HCT116 (cell line): ENCODE measurements around the gene SEMA5A. TPM values are rescaled to one million over a fixed set of nuclear protein-coding genes. Genes with fewer than 3 reads are reported as not detected.
"Not testable (repeated sequence)": the region's sequence is repeated elsewhere in the genome, so short reads cannot be mapped to it uniquely, and the experiment has no call there.

Experiments
- ATAC-seq: fragments of 200-7000 bp; cut with Tn5 transposase; 2 replicates; pipeline ENCODE4 v1.9.1; 2020; ENCODE audit warnings: mild to moderate bottlenecking, moderate library complexity
- BruUV-seq: library from RNA; stranded (reverse); fragments of 400-500 nt; replicated peaks from 2 replicates; lab custom pipeline; 2021; lab: Mats Ljungman, UMichigan
- CTCF ChIA-PET: fragments of 300-600 bp; sonication (Branson Sonifier 250); formaldehyde crosslinking; loops from one replicate; lab custom pipeline; 2021; ENCODE audit warnings: antibody characterized with exemption; lab: Charles Lee
- POLR2A ChIA-PET: fragments of 300-600, 350-600 bp; sonication (Branson Sonifier 250); formaldehyde crosslinking; loops from one replicate; lab custom pipeline; 2021; ENCODE audit warnings: antibody characterized with exemption; lab: Charles Lee
- RAD21 ChIA-PET, 2 experiments: fragments of 300-600 bp; sonication (Branson Sonifier 250); formaldehyde crosslinking; loops; one replicate each; lab custom pipeline; 2023; ENCODE audit warnings: low total read pairs in 2 of 2; ENCODE audit not compliant: uncharacterized antibody in 2 of 2, unreplicated experiment in 2 of 2, low non-redundant PET in 1 of 2; lab: Charles Lee
- DNase-seq: peaks from one replicate; pipeline ENCODE4 v3.0.0-alpha.2; 2010; ENCODE audit warnings: low read depth, low spot score
- H2AFZ ChIP-seq: fragments of 200-600 bp; shearing (Covaris generic), sonication (generic); 2 replicates; pipeline ENCODE4 v1.6.1; 2017; ENCODE audit warnings: low read depth, mixed run types, mixed read lengths, antibody characterized with exemption, low read length; ENCODE audit not compliant: poor library complexity, severe bottlenecking
- H3K27ac ChIP-seq: 2 replicates; pipeline ENCODE4 v1.5.1; 2012; ENCODE audit warnings: low read depth, low read length
- H3K27me3 ChIP-seq: fragments of 200-600 bp; sonication (generic); 2 replicates; pipeline ENCODE4 v1.6.1; 2016; ENCODE audit warnings: mixed run types, low read length, mixed read lengths; ENCODE audit not compliant: insufficient read depth
- H3K36me3 ChIP-seq, 2 experiments: fragments of 200-500 bp in 1 of 2; fragments of 200-600 bp in 1 of 2; sonication (Bioruptor generic) in 1 of 2; sonication (generic) in 1 of 2; 2 replicates each; pipeline versions ENCODE4 v1.5.1 to v1.6.1; 2014 to 2016; ENCODE audit warnings: low read length in 2 of 2, inconsistent platforms in 1 of 2, mixed read lengths in 1 of 2, mixed run types in 1 of 2; ENCODE audit not compliant: insufficient read depth in 2 of 2, control insufficient read depth in 1 of 2
- H3K4me1 ChIP-seq, 2 experiments: fragments of 200-600 bp in 1 of 2; sonication (generic) in 1 of 2; 2 replicates each; pipeline versions ENCODE4 v1.5.1 to v1.6.1; 2012 to 2017; ENCODE audit warnings: low read length in 2 of 2, inconsistent platforms in 1 of 2, mild to moderate bottlenecking in 1 of 2, mixed read lengths in 1 of 2, mixed run types in 1 of 2, moderate library complexity in 1 of 2; ENCODE audit not compliant: insufficient read depth in 2 of 2, control insufficient read depth in 1 of 2
- H3K4me2 ChIP-seq: fragments of 200-600 bp; sonication (generic); 2 replicates; pipeline ENCODE4 v1.6.1; 2017; ENCODE audit warnings: mixed run types, low read length, mixed read lengths
- H3K4me3 ChIP-seq, 2 experiments: fragments of 200-600 bp in 1 of 2; sonication (generic) in 1 of 2; replicated peaks in 1 of 2; 2 replicates each; pipeline ENCODE4 v1.5.1; 2011 to 2016; ENCODE audit warnings: low read length in 2 of 2, control low read depth in 1 of 2, low read depth in 1 of 2, mild to moderate bottlenecking in 1 of 2, mixed read lengths in 1 of 2, mixed run types in 1 of 2
- H3K79me2 ChIP-seq: fragments of 200-600 bp; sonication (generic); 2 replicates; pipeline ENCODE4 v1.6.1; 2017; ENCODE audit warnings: mild to moderate bottlenecking, mixed run types, low read length, moderate library complexity, mixed read lengths; ENCODE audit not compliant: insufficient read depth
- H3K9ac ChIP-seq: fragments of 200-600 bp; sonication (generic); 2 replicates; pipeline ENCODE4 v1.6.1; 2016; ENCODE audit warnings: low read length, mixed read lengths
- H3K9me2 ChIP-seq: fragments of 200-600 bp; sonication (generic), shearing (Covaris generic); 2 replicates; pipeline ENCODE4 v1.6.1; 2017; ENCODE audit warnings: mixed run types, mild to moderate bottlenecking, moderate library complexity; ENCODE audit not compliant: insufficient read depth
- H3K9me3 ChIP-seq, 2 experiments: fragments of 200-500 bp in 1 of 2; fragments of 200-600 bp in 1 of 2; sonication (Bioruptor generic) in 1 of 2; sonication (generic) in 1 of 2; 2 replicates each; pipeline ENCODE4 v1.6.1; 2014 to 2017; ENCODE audit warnings: low read length in 2 of 2, mixed read lengths in 2 of 2, inconsistent platforms in 1 of 2, low read depth in 1 of 2, mild to moderate bottlenecking in 1 of 2, mixed run types in 1 of 2, moderate library complexity in 1 of 2; ENCODE audit not compliant: control insufficient read depth in 1 of 2, insufficient read depth in 1 of 2
- H4K20me1 ChIP-seq: fragments of 200-600 bp; sonication (generic), shearing (Covaris generic); 2 replicates; pipeline ENCODE4 v1.6.1; 2017; ENCODE audit warnings: mixed run types, mild to moderate bottlenecking, moderate library complexity; ENCODE audit not compliant: insufficient read depth
- ATF3 ChIP-seq: IDR thresholded peaks from 2 replicates; pipeline ENCODE4 v1.6.1; 2012
- CEBPB ChIP-seq: IDR thresholded peaks from 2 replicates; pipeline ENCODE4 v1.6.1; 2012; ENCODE audit warnings: low read depth
- EGR1 ChIP-seq: IDR thresholded peaks from 2 replicates; pipeline ENCODE4 v1.6.1; 2012; ENCODE audit warnings: low read depth
- ELF1 ChIP-seq: IDR thresholded peaks from 2 replicates; pipeline ENCODE4 v1.6.1; 2012; ENCODE audit warnings: low read depth, borderline replicate concordance
- EZH2 ChIP-seq: fragments of 200-600 bp; sonication (generic); IDR thresholded peaks from 2 replicates; pipeline ENCODE4 v1.6.1; 2017; ENCODE audit warnings: antibody characterized with exemption, mixed run types
- EZH2phosphoT487 ChIP-seq: fragments of 200-600 bp; IDR thresholded peaks from 2 replicates; pipeline ENCODE4 v1.6.1; 2018; ENCODE audit warnings: antibody characterized with exemption, borderline replicate concordance
- FOSL1 ChIP-seq: IDR thresholded peaks from 2 replicates; pipeline ENCODE4 v1.6.1; 2012; ENCODE audit warnings: low read depth
- JUND ChIP-seq: IDR thresholded peaks from 2 replicates; pipeline ENCODE4 v1.6.1; 2012
- MAX ChIP-seq: IDR thresholded peaks from 2 replicates; pipeline ENCODE4 v1.6.1; 2012
- POLR2A ChIP-seq: IDR thresholded peaks from 2 replicates; pipeline ENCODE4 v1.7.0; 2011; ENCODE audit warnings: borderline replicate concordance; ENCODE audit not compliant: insufficient read depth, insufficient read length; ENCODE audit errors: extremely low read depth
- POLR2AphosphoS5 ChIP-seq: IDR thresholded peaks from 2 replicates; pipeline ENCODE4 v1.6.1; 2011; ENCODE audit warnings: mild to moderate bottlenecking, low read depth, low read length, moderate library complexity
- RAD21 ChIP-seq: IDR thresholded peaks from 2 replicates; pipeline ENCODE4 v1.6.1; 2012; ENCODE audit warnings: low read depth, mild to moderate bottlenecking
- REST ChIP-seq: IDR thresholded peaks from 2 replicates; pipeline ENCODE4 v1.6.1; 2012; ENCODE audit warnings: low read depth
- SIN3A ChIP-seq: IDR thresholded peaks from 2 replicates; pipeline ENCODE4 v1.6.1; 2012; ENCODE audit warnings: low read depth
- SP1 ChIP-seq: IDR thresholded peaks from 2 replicates; pipeline ENCODE4 v1.6.1; 2012; ENCODE audit warnings: low read depth
- SRF ChIP-seq: IDR thresholded peaks from 2 replicates; pipeline ENCODE4 v1.6.1; 2012; ENCODE audit warnings: low read depth
- TCF7L2 ChIP-seq: IDR thresholded peaks from 2 replicates; pipeline ENCODE4 v1.7.0; 2011; ENCODE audit warnings: borderline replicate concordance, inconsistent platforms; ENCODE audit not compliant: insufficient read depth, insufficient read length; ENCODE audit errors: extremely low read depth
- YY1 ChIP-seq: IDR thresholded peaks from 2 replicates; pipeline ENCODE4 v1.6.1; 2011; ENCODE audit warnings: low read length, low read depth, moderate library complexity, mild to moderate bottlenecking; ENCODE audit not compliant: insufficient replicate concordance; ENCODE audit errors: extremely low read depth
- ZFX ChIP-seq: fragments of 450-650 bp; IDR thresholded peaks from 2 replicates; pipeline ENCODE4 v1.6.1; 2017
- ZNF274 ChIP-seq: fragments of 200-500 bp; sonication (Bioruptor generic); IDR thresholded peaks from 2 replicates; pipeline ENCODE4 v1.6.1; 2014; ENCODE audit warnings: mild to moderate bottlenecking, low read depth, low read length, inconsistent platforms
- intact Hi-C: fragments of 100-400 bp; cut with micrococcal nuclease; formaldehyde crosslinking; loops from 2 replicates; pipeline ENCODE4 v1.10.0; 2022
- total RNA-seq: library from RNA; stranded (reverse); gene quantifications from one replicate; pipeline ENCODE4 v1.2.1, GENCODE V29; 2021; ENCODE audit not compliant: unreplicated experiment

SEMA5A gene
- total RNA-seq, 1 experiment from 2014 or later = 0.02 TPM

- RAD21 ChIA-PET, ATAC-seq, H3K4me3 ChIP-seq, CTCF ChIA-PET, H3K79me2 ChIP-seq, H3K4me1 ChIP-seq, H2AFZ ChIP-seq, BruUV-seq, DNase-seq, H3K9ac ChIP-seq, POLR2A ChIA-PET, intact Hi-C loops, H3K4me2 ChIP-seq, H3K36me3 ChIP-seq, H4K20me1 ChIP-seq, H3K9me2 ChIP-seq, H3K27me3 ChIP-seq, H3K27ac ChIP-seq: not testable (repeated sequence)
- peaks cover 0 to 21% of the 10 kb centered on the region in 2 experiments; a peak in 2 of 4 replicates for H3K9me3 ChIP-seq
Observed at GRCh38 chr5:9399783-9400182, 146.1 kb downstream of the SEMA5A start.

- DNase-seq (no peak), ATAC-seq (no peak)
- H4K20me1 ChIP-seq = no peaks in the 10 kb centered on the region
- TF ChIP-seq POLR2AphosphoS5 = no peak
- TF ChIP-seq JUND = no peak
- TF ChIP-seq FOSL1 = no peak
- no peak for TF ChIP-seq EZH2
- TF ChIP-seq ZNF274 = no peak
- no peak for TF ChIP-seq POLR2A
- no peak for TF ChIP-seq ELF1
- TF ChIP-seq RAD21 = no peak
- no peak for TF ChIP-seq TCF7L2
- no peak for TF ChIP-seq YY1
- no peak for TF ChIP-seq SRF
- TF ChIP-seq SIN3A = no peak
- no peak for TF ChIP-seq CEBPB
- TF ChIP-seq REST = no peak
- no peak for TF ChIP-seq ZFX
- no peak for TF ChIP-seq SP1
- no peak for TF ChIP-seq EZH2phosphoT487
- TF ChIP-seq ATF3 = no peak
- TF ChIP-seq MAX = no peak
- no peak for TF ChIP-seq EGR1
- no peak overlapping the region for H3K9ac ChIP-seq
- H2AFZ ChIP-seq = no peak overlapping the region
- ChIA-PET CTCF (no interaction called here), POLR2A (no interaction called here), RAD21 (no interaction called here)
- H3K27ac ChIP-seq = no peak overlapping the region
- no peak overlapping the region for H3K4me2 ChIP-seq
- intact Hi-C loops = no loop called here
- no peaks in the 10 kb centered on the region for H3K36me3 ChIP-seq
- H3K4me3 ChIP-seq = no peak overlapping the region
- no peaks in the 10 kb centered on the region for H3K79me2 ChIP-seq
- BruUV-seq = no TSS peak
- H3K9me2 ChIP-seq = no peaks in the 10 kb centered on the region
- no peaks in the 10 kb centered on the region for H3K27me3 ChIP-seq
- H3K9me3 ChIP-seq = peaks cover 0 to 22% of the 10 kb centered on the region in 2 experiments; a peak in 2 of 4 replicates
- no peaks in the 10 kb centered on the region for H3K4me1 ChIP-seq
Observed at GRCh38 chr5:9399094-9399493, 146.8 kb downstream of the SEMA5A start.
